Activated CD4-positive, alpha-beta T cell treated with anti-CD3 and anti-CD28 coated beads for 1 hour (primary cell): ENCODE measurements around the gene CACNB3.
"Not testable (repeated sequence)": the region's sequence is repeated elsewhere in the genome, so short reads cannot be mapped to it uniquely, and the experiment has no call there.

Experiments
- DNase-seq: peaks from one replicate; pipeline ENCODE4 v3.0.0-alpha.2; 2020

Gene CACNB3

GRCh38 chr12:48857278-48857994 is 39.1 kb downstream of the CACNB3 start:
- no peak for DNase-seq

GRCh38 chr12:48858043-48858442 is 39.7 kb downstream of the CACNB3 start:
- DNase-seq: no peak

GRCh38 chr12:48859607-48860006 is 41.3 kb downstream of the CACNB3 start:
- DNase-seq: no peak

- DNase-seq: not testable (repeated sequence)
These were observed 41.9 kb downstream of the CACNB3 start for GRCh38 chr12:48860236-48860635.

GRCh38 chr12:48861111-48861510 is 42.8 kb downstream of the CACNB3 start:
- no peak for DNase-seq

GRCh38 chr12:48862760-48863159 is 44.5 kb downstream of the CACNB3 start:
- no peak for DNase-seq

GRCh38 chr12:48863291-48863690 is 45.0 kb downstream of the CACNB3 start:
- DNase-seq: no peak

GRCh38 chr12:48865281-48866051 is 47.2 kb downstream of the CACNB3 start, which contains the start of gene RND1:
Gene RND1, minus strand, starts transcription at chr12:48865870. Its CDS starts 103 bp downstream, at chr12:48865767.
- peak; percentile 73 for DNase-seq

- DNase-seq: no peak
These were observed 47.9 kb downstream of the CACNB3 start for GRCh38 chr12:48866052-48866711.

- DNase-seq: no peak
These were observed 50.2 kb downstream of the CACNB3 start for GRCh38 chr12:48868451-48868850.

- DNase-seq: no peak
These were observed 50.9 kb downstream of the CACNB3 start for GRCh38 chr12:48869191-48869590.

- DNase-seq: no peak
These were observed 54.8 kb downstream of the CACNB3 start for GRCh38 chr12:48873096-48873495.

GRCh38 chr12:48873534-48873933 is 55.2 kb downstream of the CACNB3 start:
- DNase-seq: not testable (repeated sequence)

GRCh38 chr12:48875944-48876515 is 57.7 kb downstream of the CACNB3 start:
- DNase-seq: no peak
